IMR-90 (cell line): ENCODE data around the gene ARGLU1. TPM values are rescaled to one million over a fixed set of nuclear protein-coding genes. Genes with fewer than 3 reads are reported as not detected.

ENCODE experiments used
- ATAC-seq: fragments of 200-7000 bp; cut with Tn5 transposase; 2 replicates; pipeline ENCODE4 v1.9.1; 2020; ENCODE audit warnings: low read depth, mild to moderate bottlenecking, moderate library complexity
- BruUV-seq: library from RNA; stranded (reverse); fragments of 400-500 nt; replicated peaks from 2 replicates; lab custom pipeline; 2021; lab: Mats Ljungman, UMichigan
- CTCF ChIA-PET: fragments of 300-600 bp; formaldehyde crosslinking; extraction: SDS; loops from one replicate; lab custom pipeline; 2021; ENCODE audit warnings: antibody characterized with exemption; lab: Yijun Ruan, JAX
- POLR2A ChIA-PET: fragments of 300-600 bp; sonication (Branson Sonifier 250); formaldehyde crosslinking; loops from one replicate; lab custom pipeline; 2022; ENCODE audit warnings: antibody characterized with exemption; ENCODE audit not compliant: unreplicated experiment; lab: Charles Lee
- DNase-seq: peaks from one replicate; pipeline ENCODE4 v3.0.0; 2013
- H2AFZ ChIP-seq: replicated peaks from 2 replicates; pipeline ENCODE3; 2013; ENCODE audit warnings: low read length, mild to moderate bottlenecking; ENCODE audit not compliant: poor library complexity
- H2AK5ac ChIP-seq: 2 replicates; pipeline ENCODE4 v1.6.1; 2013; ENCODE audit warnings: low read depth, low read length, inconsistent platforms
- H2AK9ac ChIP-seq: replicated peaks from 2 replicates; pipeline ENCODE3; 2013; ENCODE audit warnings: mild to moderate bottlenecking, low read depth, low read length, moderate library complexity; ENCODE audit not compliant: poor library complexity
- H2BK120ac ChIP-seq: 2 replicates; pipeline ENCODE4 v1.6.1; 2013; ENCODE audit warnings: low read depth, low read length, inconsistent platforms
- H2BK15ac ChIP-seq: 3 replicates; pipeline ENCODE4 v1.6.1; 2013; ENCODE audit warnings: low read depth, low read length, inconsistent platforms
- H2BK20ac ChIP-seq: 2 replicates; pipeline ENCODE4 v1.6.1; 2013; ENCODE audit warnings: low read depth, mild to moderate bottlenecking, inconsistent platforms, low read length, moderate library complexity
- H2BK5ac ChIP-seq: 2 replicates; pipeline ENCODE4 v1.6.1; 2013; ENCODE audit warnings: mild to moderate bottlenecking, low read depth, low read length, inconsistent platforms; ENCODE audit not compliant: poor library complexity, severe bottlenecking
- H3K14ac ChIP-seq: replicated peaks from 2 replicates; pipeline ENCODE4 v1.6.1; 2013; ENCODE audit warnings: low read depth, low read length, inconsistent platforms
- H3K18ac ChIP-seq: 2 replicates; pipeline ENCODE4 v1.6.1; 2013; ENCODE audit warnings: low read depth, low read length, control low read depth
- H3K23ac ChIP-seq: 2 replicates; pipeline ENCODE4 v1.6.1; 2013; ENCODE audit warnings: low read depth, low read length, inconsistent platforms
- H3K27ac ChIP-seq: 2 replicates; pipeline ENCODE4 v1.5.1; 2013; ENCODE audit warnings: mild to moderate bottlenecking, control low read depth, low read length; ENCODE audit not compliant: insufficient read depth
- H3K27me3 ChIP-seq: 2 replicates; pipeline ENCODE4 v1.6.1; 2013; ENCODE audit warnings: low read length; ENCODE audit not compliant: control insufficient read depth, insufficient read depth
- H3K36me3 ChIP-seq: 2 replicates; pipeline ENCODE4 v1.6.1; 2013; ENCODE audit warnings: low read length, mixed read lengths; ENCODE audit not compliant: control insufficient read depth, insufficient read depth
- H3K4ac ChIP-seq: 2 replicates; pipeline ENCODE4 v1.6.1; 2013; ENCODE audit warnings: low read depth, low read length, inconsistent platforms
- H3K4me1 ChIP-seq: 2 replicates; pipeline ENCODE4 v1.6.1; 2013; ENCODE audit warnings: low read length, mixed read lengths; ENCODE audit not compliant: control insufficient read depth, insufficient read depth
- H3K4me2 ChIP-seq: 2 replicates; pipeline ENCODE4 v1.6.1; 2013; ENCODE audit warnings: low read depth, mild to moderate bottlenecking, control low read depth, low read length, moderate library complexity
- H3K4me3 ChIP-seq: 2 replicates; pipeline ENCODE4 v1.5.1; 2013; ENCODE audit warnings: low read depth, mild to moderate bottlenecking, control low read depth, low read length, moderate library complexity; ENCODE audit not compliant: insufficient read depth
- H3K56ac ChIP-seq: 2 replicates; pipeline ENCODE4 v1.6.1; 2013; ENCODE audit warnings: low read length, inconsistent platforms; ENCODE audit not compliant: insufficient read depth; ENCODE audit errors: extremely low read depth
- H3K79me1 ChIP-seq, 2 experiments: 2 replicates each; pipeline ENCODE4 v1.6.1; 2013; ENCODE audit warnings: low read length in 2 of 2, inconsistent platforms in 1 of 2, low read depth in 1 of 2
- H3K9ac ChIP-seq: 2 replicates; pipeline ENCODE4 v1.6.1; 2013; ENCODE audit warnings: low read depth, low read length, control low read depth
- H3K9me1 ChIP-seq: 2 replicates; pipeline ENCODE4 v1.6.1; 2013; ENCODE audit warnings: low read length, inconsistent platforms; ENCODE audit not compliant: insufficient read depth
- H3K9me3 ChIP-seq: 2 replicates; pipeline ENCODE4 v1.6.1; 2013; ENCODE audit warnings: low read length; ENCODE audit not compliant: control insufficient read depth, insufficient read depth
- H4K20me1 ChIP-seq: 2 replicates; pipeline ENCODE4 v1.6.1; 2013; ENCODE audit warnings: low read length, inconsistent platforms; ENCODE audit not compliant: insufficient read depth
- H4K5ac ChIP-seq: 2 replicates; pipeline ENCODE4 v1.6.1; 2013; ENCODE audit warnings: mild to moderate bottlenecking, low read depth, low read length, control low read depth
- H4K8ac ChIP-seq, 2 experiments: 2 replicates each; pipeline ENCODE4 v1.6.1; 2013; ENCODE audit warnings: low read depth in 2 of 2, low read length in 2 of 2, control low read depth in 1 of 2, inconsistent platforms in 1 of 2
- H4K91ac ChIP-seq: 2 replicates; pipeline ENCODE4 v1.6.1; 2013; ENCODE audit warnings: low read depth, low read length, inconsistent platforms; ENCODE audit not compliant: insufficient read depth
- CEBPB ChIP-seq: IDR thresholded peaks from 2 replicates; pipeline ENCODE4 v1.6.1; 2012; ENCODE audit warnings: low read depth, low read length, improper control_type of control experiment
- CHD1 ChIP-seq: IDR thresholded peaks from 2 replicates; pipeline ENCODE4 v1.6.1; 2012; ENCODE audit warnings: low read depth, low read length, improper control_type of control experiment
- FOS ChIP-seq: fragments of 150-350 bp; IDR thresholded peaks from 2 replicates; pipeline ENCODE4 v1.6.1; 2016; ENCODE audit warnings: low read depth, low read length
- NFE2L2 ChIP-seq: fragments of 150-350 bp; IDR thresholded peaks from 2 replicates; pipeline ENCODE4 v1.6.1; 2016; ENCODE audit warnings: low read depth, mild to moderate bottlenecking, low read length
- POLR2A ChIP-seq: IDR thresholded peaks from 2 replicates; pipeline ENCODE4 v1.6.1; 2012; ENCODE audit warnings: mild to moderate bottlenecking, low read depth, low read length
- RFX5 ChIP-seq: IDR thresholded peaks from 2 replicates; pipeline ENCODE4 v1.8.0; 2012; ENCODE audit warnings: low read depth, mild to moderate bottlenecking, low read length, moderate library complexity
- SMC3 ChIP-seq: fragments of 150-350 bp; IDR thresholded peaks from 2 replicates; pipeline ENCODE4 v1.6.1; 2016; ENCODE audit warnings: low read depth, mild to moderate bottlenecking, antibody characterized with exemption, low read length, moderate library complexity
- USF2 ChIP-seq: fragments of 150-350 bp; IDR thresholded peaks from 2 replicates; pipeline ENCODE4 v1.6.1; 2017; ENCODE audit warnings: mild to moderate bottlenecking, antibody characterized with exemption, low read length, low read depth
- WGBS, 2 experiments: methylation state at CpG; one replicate each; pipeline versions ENCODE4 v1.1.5 to v1.1.7; 2013; ENCODE audit warnings: missing lambda C conversion rate in 2 of 2; ENCODE audit not compliant: insufficient read length in 1 of 2; ENCODE audit errors: extremely low coverage in 2 of 2; 5-methylcytosine and 5-hydroxymethylcytosine counted together
- dilution Hi-C: fragments of 300-500 bp; cut with HindIII; formaldehyde crosslinking; loops from one replicate; pipeline ENCODE4 v1.14.3; 2018; ENCODE audit warnings: low sequenced_read_pairs; ENCODE audit not compliant: unreplicated experiment
- in situ Hi-C: fragments of 300-500 bp; cut with MboI; formaldehyde crosslinking; loops from 3 replicates; pipeline ENCODE4 v1.14.3; 2019; ENCODE audit warnings: low sequenced_read_pairs, inconsistent platforms, mixed read lengths
- intact Hi-C: fragments of 100-400 bp; cut with micrococcal nuclease; formaldehyde crosslinking; loops from 2 replicates; pipeline ENCODE4 v1.10.0; 2022
- polyA plus RNA-seq, 3 experiments: library from polyadenylated mRNA; depleted of rRNA; stranded (reverse); fragments of >200 nt; gene quantifications; 2 replicates each; pipeline ENCODE4 v1.2.3, GENCODE V29; 2012; ENCODE audit warnings: low replicate concordance in 1 of 3
- total RNA-seq: library from RNA; depleted of rRNA; stranded (reverse); fragments of >200 nt; gene quantifications from 2 replicates; pipeline ENCODE4 v1.2.3, GENCODE V29; 2012

The ARGLU1 gene
- total and polyA plus RNA-seq, 2 of the 4 experiments (the other 2 are of a cell fraction) = 11.1 to 51.4 TPM

- Histone ChIP-seq H3K14ac (no peak overlapping the region), H3K79me1 (no peaks in the 10 kb centered on the region), H3K4me3 (no peak overlapping the region), H3K27ac (no peak overlapping the region), H2AK9ac (no peak overlapping the region), H4K5ac (no peak overlapping the region), H2AFZ (no peak overlapping the region), H3K9ac (no peak overlapping the region), H3K4me2 (no peak overlapping the region), H4K20me1 (no peaks in the 10 kb centered on the region), H2BK15ac (no peak overlapping the region), H3K27me3 (no peaks in the 10 kb centered on the region), H2BK5ac (no peak overlapping the region), H3K56ac (no peak overlapping the region), H3K9me3 (no peaks in the 10 kb centered on the region), H3K4ac (no peak overlapping the region), H4K91ac (no peak overlapping the region), H2BK20ac (no peak overlapping the region), H3K23ac (no peak overlapping the region), H3K18ac (no peak overlapping the region), H3K4me1 (no peaks in the 10 kb centered on the region; the same call in 1 of the 2 replicates), H3K36me3 (no peaks in the 10 kb centered on the region), H2AK5ac (no peak overlapping the region), H3K9me1 (no peaks in the 10 kb centered on the region), H4K8ac (no peak overlapping the region), H2BK120ac (no peak overlapping the region)
- WGBS, 2 experiments = 38% methylated on average over 2 of the region's 3 CpGs; no CpG with 5 or more reads in 1 of the 2 experiments
- TF ChIP-seq USF2 = no peak
- no peak for TF ChIP-seq SMC3
- no peak for TF ChIP-seq CEBPB
- no peak for TF ChIP-seq NFE2L2
- no peak for TF ChIP-seq CHD1
- no peak for TF ChIP-seq RFX5
- TF ChIP-seq POLR2A = no peak
- no peak for TF ChIP-seq FOS
- in situ Hi-C loops = no loop called here
- ATAC-seq (peak; percentile 21; the same call in 1 of the 2 replicates), DNase-seq (peak; percentile 15)
- intact Hi-C loops = no loop called here
- CTCF ChIA-PET = no interaction called here
- POLR2A ChIA-PET = interaction anchor here (0.6 kb wide), 1 partner anchor 341 kb away, joined by 3 read pairs; no protein-coding TSS in a partner anchor
- no TSS peak for BruUV-seq
- dilution Hi-C loops = no loop called here
Measured at GRCh38 chr13:106573868-106574267, 5.9 kb upstream of the ARGLU1 start.
